Right forelimb (tissue), 1 donor: ENCODE results near the gene CADPS2.

Experiments
- DNase-seq: peaks from one replicate; pipeline ENCODE4 v3.0.0-alpha.2; 2018

The CADPS2 gene

GRCh38 chr7:122429926-122430325, 456.3 kb downstream of the CADPS2 start:
- no peak for DNase-seq

GRCh38 chr7:122425731-122426130, 460.5 kb downstream of the CADPS2 start:
- DNase-seq, result no peak

- no peak for DNase-seq
Observed at GRCh38 chr7:122423591-122423990, 462.7 kb downstream of the CADPS2 start.

GRCh38 chr7:122416336-122416735, 469.9 kb downstream of the CADPS2 start:
- no peak for DNase-seq

- no peak for DNase-seq
Observed at GRCh38 chr7:122415510-122415909, 470.8 kb downstream of the CADPS2 start.

GRCh38 chr7:122413339-122413738, 472.9 kb downstream of the CADPS2 start:
- DNase-seq, result no peak

- no peak for DNase-seq
Observed at GRCh38 chr7:122412883-122413282, 473.4 kb downstream of the CADPS2 start.

GRCh38 chr7:122412441-122412840, 473.8 kb downstream of the CADPS2 start:
- DNase-seq, result no peak

GRCh38 chr7:122407195-122407594, 479.1 kb downstream of the CADPS2 start:
- DNase-seq, result no peak

GRCh38 chr7:122403113-122403512, 483.1 kb downstream of the CADPS2 start:
- no peak for DNase-seq

- DNase-seq, result no peak
Observed at GRCh38 chr7:122402235-122402634, 484.0 kb downstream of the CADPS2 start.

GRCh38 chr7:122397381-122397780, 488.9 kb downstream of the CADPS2 start:
- DNase-seq, result no peak

- DNase-seq, result no peak
Observed at GRCh38 chr7:122394512-122394911, 491.7 kb downstream of the CADPS2 start.

GRCh38 chr7:122384528-122384927, 501.7 kb downstream of the CADPS2 start:
- no peak for DNase-seq

GRCh38 chr7:122383934-122384333, 502.3 kb downstream of the CADPS2 start:
- DNase-seq, result no peak

- DNase-seq, result no peak
Observed at GRCh38 chr7:122380992-122381391, 505.3 kb downstream of the CADPS2 start.

GRCh38 chr7:122379491-122379890, 506.8 kb downstream of the CADPS2 start:
- no peak for DNase-seq

- DNase-seq, result no peak
Observed at GRCh38 chr7:122369756-122370155, 516.5 kb downstream of the CADPS2 start.

GRCh38 chr7:122364761-122365280, 521.4 kb downstream of the CADPS2 start:
- no peak for DNase-seq

GRCh38 chr7:122363144-122363543, 523.1 kb downstream of the CADPS2 start:
- DNase-seq, result no peak

GRCh38 chr7:122362473-122362872, 523.8 kb downstream of the CADPS2 start:
- no peak for DNase-seq

- no peak for DNase-seq
Observed at GRCh38 chr7:122354656-122355055, 531.6 kb downstream of the CADPS2 start.

- no peak for DNase-seq
Observed at GRCh38 chr7:122352454-122352853, 533.8 kb downstream of the CADPS2 start.

GRCh38 chr7:122350701-122351100, 535.6 kb downstream of the CADPS2 start:
- no peak for DNase-seq

- no peak for DNase-seq
Observed at GRCh38 chr7:122344303-122344620, 542.0 kb downstream of the CADPS2 start.
